ENCODE data around the gene LGALS3BP.
A peak's percentile ranks its signal among the peaks of the same experiment; 100 is the strongest.

Gene LGALS3BP

DNA sequence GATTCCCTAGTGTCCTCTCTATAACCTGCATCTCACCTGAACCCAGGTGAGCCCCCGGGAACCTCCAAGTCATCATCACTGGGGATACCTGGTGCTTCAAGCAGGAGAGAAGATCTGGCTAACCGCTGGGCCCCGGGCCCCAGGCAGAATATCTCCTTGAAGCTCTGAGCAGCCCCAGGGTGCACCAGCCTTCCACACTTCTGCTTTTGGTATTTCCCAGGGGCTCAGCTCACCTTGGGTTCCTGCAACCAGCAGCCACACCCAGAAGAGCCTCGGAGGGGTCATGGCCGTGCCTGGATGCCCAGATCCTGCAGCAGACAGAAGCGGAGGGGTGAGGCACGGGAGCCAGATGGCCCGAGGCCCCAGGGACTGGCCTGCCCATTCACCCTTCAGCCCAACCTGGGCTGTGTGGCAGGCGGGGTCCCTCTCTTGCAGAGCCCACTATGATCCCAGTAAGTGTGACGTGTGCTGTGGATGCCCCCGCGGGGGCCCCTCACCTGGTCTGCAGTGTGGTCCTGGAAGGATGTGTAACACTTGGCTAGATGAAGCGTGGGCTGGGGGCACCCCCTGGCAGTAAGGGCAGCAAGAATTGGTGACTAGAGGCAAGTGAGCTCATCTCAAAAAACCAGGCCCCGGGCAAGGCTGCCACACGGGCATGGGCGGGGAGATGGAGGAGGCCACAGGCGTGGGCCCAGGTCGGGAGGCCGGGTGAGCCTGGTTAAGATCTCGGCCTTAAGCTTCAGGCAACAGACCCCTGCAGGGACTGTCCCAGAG is 2.6 kb downstream of the LGALS3BP start:
- TF ChIP-seq, protein P1, sequence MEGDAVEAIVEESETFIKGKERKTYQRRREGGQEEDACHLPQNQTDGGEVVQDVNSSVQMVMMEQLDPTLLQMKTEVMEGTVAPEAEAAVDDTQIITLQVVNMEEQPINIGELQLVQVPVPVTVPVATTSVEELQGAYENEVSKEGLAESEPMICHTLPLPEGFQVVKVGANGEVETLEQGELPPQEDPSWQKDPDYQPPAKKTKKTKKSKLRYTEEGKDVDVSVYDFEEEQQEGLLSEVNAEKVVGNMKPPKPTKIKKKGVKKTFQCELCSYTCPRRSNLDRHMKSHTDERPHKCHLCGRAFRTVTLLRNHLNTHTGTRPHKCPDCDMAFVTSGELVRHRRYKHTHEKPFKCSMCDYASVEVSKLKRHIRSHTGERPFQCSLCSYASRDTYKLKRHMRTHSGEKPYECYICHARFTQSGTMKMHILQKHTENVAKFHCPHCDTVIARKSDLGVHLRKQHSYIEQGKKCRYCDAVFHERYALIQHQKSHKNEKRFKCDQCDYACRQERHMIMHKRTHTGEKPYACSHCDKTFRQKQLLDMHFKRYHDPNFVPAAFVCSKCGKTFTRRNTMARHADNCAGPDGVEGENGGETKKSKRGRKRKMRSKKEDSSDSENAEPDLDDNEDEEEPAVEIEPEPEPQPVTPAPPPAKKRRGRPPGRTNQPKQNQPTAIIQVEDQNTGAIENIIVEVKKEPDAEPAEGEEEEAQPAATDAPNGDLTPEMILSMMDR (IDR thresholded peaks at IDR 0.05; ENCODE audit: low read length, missing control alignments), result no peak
- DNase-seq (ENCODE audit: low read depth), result no peak
- no peak overlapping the region for H3K4me3 ChIP-seq (replicated peaks; ENCODE audit: low read depth, low read length)

DNA sequence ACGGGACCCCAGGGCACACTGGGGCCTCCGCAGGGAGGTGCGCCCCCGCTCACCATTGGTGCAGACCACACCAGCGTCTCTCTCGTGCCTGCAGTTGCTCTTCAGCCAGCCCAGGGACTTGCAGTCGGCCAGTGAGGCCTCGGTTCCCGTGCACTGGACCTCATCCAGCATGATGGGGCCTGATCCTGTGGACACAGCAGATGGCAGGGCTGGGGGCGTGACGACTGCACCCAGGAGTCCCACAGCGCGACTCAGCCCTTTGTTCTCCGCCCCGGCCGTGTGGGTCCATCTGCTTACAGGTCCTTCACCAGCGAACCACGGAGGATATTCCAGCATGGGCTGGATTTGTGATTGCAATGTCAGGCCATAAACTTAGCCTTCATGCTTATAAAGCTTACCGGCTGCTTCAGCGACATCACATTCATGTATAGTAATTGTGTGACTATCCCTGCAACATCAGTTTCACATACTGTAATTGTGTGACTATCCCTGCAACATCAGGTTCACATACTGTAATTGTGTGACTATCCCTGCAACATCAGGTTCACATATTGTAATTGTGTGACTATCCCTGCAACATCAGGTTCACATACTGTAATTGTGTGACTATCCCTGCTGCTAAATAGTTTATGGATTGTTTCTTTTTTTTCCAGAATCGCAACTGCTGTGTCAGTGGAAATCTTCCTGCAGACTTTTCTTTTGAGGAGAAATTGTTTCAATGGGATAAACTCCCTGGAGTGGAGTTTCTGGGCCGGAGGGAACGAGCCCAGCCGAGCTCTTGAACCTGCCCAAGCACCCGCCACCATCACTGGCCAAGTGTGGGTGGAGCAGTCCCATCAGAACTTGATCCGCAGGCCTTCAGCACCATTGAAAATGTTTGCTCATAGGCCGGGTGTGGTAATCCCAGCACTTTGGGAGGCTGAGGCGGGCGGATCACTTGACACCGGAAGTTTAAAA is 4.8 kb downstream of the LGALS3BP start:
- peak overlapping the region; percentile 7 for H3K4me3 ChIP-seq (replicated peaks; ENCODE audit: low read depth, low read length)
- DNase-seq (ENCODE audit: low read depth), result peak; percentile 80
- TF ChIP-seq, protein P1 (IDR thresholded peaks at IDR 0.05; ENCODE audit: low read length, missing control alignments), result no peak

DNA sequence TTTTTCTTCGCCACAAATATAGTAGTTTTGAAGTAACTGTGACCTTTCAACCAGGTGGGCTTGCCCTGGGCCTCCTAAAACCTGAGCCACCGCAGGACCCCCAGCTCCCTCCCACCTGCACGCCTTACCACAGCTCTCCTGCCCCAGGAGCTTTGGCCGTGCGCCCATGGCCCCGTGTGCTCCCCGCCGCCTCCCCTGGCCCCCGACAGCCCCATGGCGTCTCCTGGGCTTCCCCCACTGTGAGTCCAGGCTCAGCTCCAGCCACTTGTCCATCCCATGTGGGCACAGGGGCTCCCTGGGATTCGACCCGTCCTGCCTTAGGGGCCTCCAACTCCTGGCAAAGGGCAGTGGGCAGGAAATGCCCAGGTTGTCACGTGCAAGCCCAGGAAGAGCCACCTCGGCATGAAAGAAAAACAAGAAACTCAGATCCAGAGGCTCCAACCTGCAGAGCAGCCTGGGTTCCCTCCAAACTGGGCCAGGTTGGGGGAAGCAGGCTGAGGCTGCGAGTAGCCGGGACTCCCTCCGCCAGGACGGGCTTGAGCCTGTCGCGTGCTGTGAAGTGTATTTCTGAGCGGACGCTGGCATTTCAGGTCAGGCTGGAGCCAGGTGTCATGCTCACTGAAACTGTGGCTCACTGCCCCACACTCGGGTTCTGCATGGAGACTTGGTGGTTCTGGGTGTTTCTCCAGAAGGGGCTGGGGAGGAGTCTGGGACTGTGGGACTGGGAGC is 5.8 kb downstream of the LGALS3BP start:
- no peak overlapping the region for H3K4me3 ChIP-seq (replicated peaks; ENCODE audit: low read depth, low read length)
- no peak for DNase-seq (ENCODE audit: low read depth)
- TF ChIP-seq, protein P1 (IDR thresholded peaks at IDR 0.05; ENCODE audit: low read length, missing control alignments), result no peak

DNA sequence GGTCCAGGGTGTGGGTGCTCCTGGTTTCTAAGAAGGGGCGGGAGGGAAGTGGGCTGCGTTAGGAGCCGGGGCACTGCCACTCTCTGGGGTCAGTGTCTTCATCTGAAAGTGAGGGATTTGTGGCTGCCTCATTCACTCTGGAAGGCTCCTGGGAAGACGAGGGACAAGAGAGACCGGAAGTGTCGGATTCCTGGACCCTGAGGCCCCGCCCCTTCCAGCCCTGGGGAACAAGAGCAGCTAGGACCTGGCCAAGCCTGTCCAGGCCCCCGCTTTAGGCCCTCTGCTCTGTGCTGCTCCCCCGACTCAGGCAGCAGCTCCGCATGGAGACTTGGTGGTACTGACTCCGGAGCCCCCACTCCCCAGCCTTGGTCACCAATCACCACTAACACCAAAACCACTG is 6.5 kb downstream of the LGALS3BP start:
- no peak for DNase-seq (ENCODE audit: low read depth)
- TF ChIP-seq, protein P1 (IDR thresholded peaks at IDR 0.05; ENCODE audit: low read length, missing control alignments), result no peak

DNA sequence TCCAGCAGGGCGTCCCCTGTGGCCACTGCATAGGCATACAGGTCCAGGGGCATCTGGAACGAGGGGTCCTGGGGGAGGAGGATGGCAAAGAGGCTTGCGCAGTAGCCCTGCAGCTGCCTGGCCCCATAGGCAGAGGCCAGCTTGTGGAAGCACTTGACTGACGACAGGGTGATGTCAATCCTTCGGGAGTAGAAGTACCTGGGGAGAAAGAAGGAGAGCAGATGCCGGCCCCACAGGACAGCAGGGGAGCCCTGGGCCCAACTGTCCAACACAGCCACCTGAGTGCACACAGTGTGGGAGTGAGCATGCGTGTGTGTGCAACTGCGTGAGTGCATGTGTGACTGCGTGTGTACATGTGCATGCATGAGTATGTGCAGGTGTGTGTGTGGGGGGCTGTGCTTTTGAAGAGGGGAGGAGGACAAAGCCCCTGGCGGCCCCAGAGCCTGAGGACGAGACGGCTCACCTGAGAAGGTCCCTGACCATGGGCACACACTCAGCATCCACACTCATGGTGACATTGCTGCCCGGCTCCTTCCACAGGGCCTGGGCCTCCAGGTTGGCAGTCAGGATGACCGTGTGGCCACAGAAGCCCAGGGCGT is 7.1 kb downstream of the LGALS3BP start:
- no peak for DNase-seq (ENCODE audit: low read depth)
- TF ChIP-seq, protein P1 (IDR thresholded peaks at IDR 0.05; ENCODE audit: low read length, missing control alignments), result no peak

More for the DNA sequence above, 6.5 kb downstream of the LGALS3BP start:
- no peak overlapping the region for H3K4me3 ChIP-seq (replicated peaks; ENCODE audit: low read depth, low read length)

DNA sequence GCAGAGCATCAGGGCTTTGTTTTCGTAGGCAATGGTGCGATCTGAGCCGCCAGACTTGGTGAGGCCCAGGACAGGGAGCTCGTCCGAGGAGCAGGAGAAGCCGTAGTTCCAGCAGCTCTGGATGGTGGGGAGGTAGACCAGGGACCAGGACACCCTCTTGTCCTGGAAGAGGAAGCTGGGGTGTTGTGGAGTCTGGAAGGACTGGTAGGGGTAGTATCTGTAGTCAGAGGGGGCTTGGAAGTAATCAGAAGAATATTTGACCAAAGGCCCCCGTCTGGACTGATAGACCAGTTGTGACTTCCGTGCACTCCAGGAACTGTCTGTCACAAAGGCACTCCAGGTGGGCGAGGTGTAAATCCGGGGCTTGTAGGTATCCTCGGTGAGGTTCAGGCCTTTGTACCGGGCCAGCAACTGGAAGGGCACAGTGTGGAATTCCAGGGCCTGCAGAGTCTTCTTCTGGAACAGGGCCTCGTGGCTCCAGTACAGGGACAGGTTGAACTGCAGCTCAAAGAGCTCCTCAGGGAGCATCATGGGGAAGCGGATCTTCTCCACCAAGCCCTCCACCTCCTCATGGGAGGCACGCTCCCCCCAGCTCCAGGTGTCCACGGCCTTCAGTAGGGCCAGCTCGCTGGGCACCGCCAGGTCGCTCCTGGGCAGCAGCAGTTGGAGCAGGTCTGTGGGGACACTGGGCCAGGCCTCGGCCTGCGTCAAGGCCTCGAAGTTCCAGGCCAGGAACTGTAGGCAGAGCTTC is 7.8 kb downstream of the LGALS3BP start:
- no peak for DNase-seq (ENCODE audit: low read depth)
- H3K4me3 ChIP-seq (replicated peaks; ENCODE audit: low read depth, low read length), result no peak overlapping the region
- TF ChIP-seq, protein P1 (IDR thresholded peaks at IDR 0.05; ENCODE audit: low read length, missing control alignments), result no peak

More for the DNA sequence above, 7.1 kb downstream of the LGALS3BP start:
- H3K4me3 ChIP-seq (replicated peaks; ENCODE audit: low read depth, low read length), result no peak overlapping the region
